Spleen (tissue), 7 donors: Measurements from ENCODE around the gene CENPS.

Experiments
- CTCF ChIP-seq, 11 experiments: fragments of 200-600 bp in 7 of 11; fragments of 450-650 bp in 4 of 11; sonication (generic) in 4 of 11; IDR thresholded peaks in 8 of 11; conservative IDR thresholded peaks in 3 of 11; 1 replicate in 7 of 11; 2 replicates in 4 of 11; pipeline versions ENCODE4 v1.4.0 to v1.8.0; 2016 to 2021; ENCODE audit warnings: antibody characterized with exemption in 11 of 11, inconsistent platforms in 4 of 11, mild to moderate bottlenecking in 1 of 11
- POLR2A ChIP-seq, 3 donors: fragments of 450-650 bp; IDR thresholded peaks; one replicate each; pipeline ENCODE4 v1.5.1; 2017; ENCODE audit warnings: antibody characterized with exemption in 3 of 3, mild to moderate bottlenecking in 1 of 3
- donor health status: DM: no; HTN: no; CAD: no; lungs with moderate emphysema.
- donor health status: DM: no; HTN: no; CAD: no.
- donor health status: DM: no; HTN: no; CAD: no.

- TF ChIP-seq CTCF (IDR thresholded peaks at IDR 0.05 in 8 of 11, conservative IDR thresholded peaks at IDR 0.05 in 3 of 11) (no peak), POLR2A (IDR thresholded peaks at IDR 0.05) (no peak)
Measured at GRCh38 chr1:10401281-10401680, 29.0 kb upstream of the CENPS start.
